Measurements from ENCODE around the gene ZNF563. TPM values are rescaled to one million over a fixed set of nuclear protein-coding genes. Genes with fewer than 3 reads are reported as not detected.
A peak's percentile ranks its signal among the peaks of the same experiment; 100 is the strongest.
"Not testable (repeated sequence)": the region's sequence is repeated elsewhere in the genome, so short reads cannot be mapped to it uniquely, and the experiment has no call there.

Gene ZNF563
- polyA plus RNA-seq, 4 donors, result 0.54 to 4.1 (median 1.2) TPM

DNA sequence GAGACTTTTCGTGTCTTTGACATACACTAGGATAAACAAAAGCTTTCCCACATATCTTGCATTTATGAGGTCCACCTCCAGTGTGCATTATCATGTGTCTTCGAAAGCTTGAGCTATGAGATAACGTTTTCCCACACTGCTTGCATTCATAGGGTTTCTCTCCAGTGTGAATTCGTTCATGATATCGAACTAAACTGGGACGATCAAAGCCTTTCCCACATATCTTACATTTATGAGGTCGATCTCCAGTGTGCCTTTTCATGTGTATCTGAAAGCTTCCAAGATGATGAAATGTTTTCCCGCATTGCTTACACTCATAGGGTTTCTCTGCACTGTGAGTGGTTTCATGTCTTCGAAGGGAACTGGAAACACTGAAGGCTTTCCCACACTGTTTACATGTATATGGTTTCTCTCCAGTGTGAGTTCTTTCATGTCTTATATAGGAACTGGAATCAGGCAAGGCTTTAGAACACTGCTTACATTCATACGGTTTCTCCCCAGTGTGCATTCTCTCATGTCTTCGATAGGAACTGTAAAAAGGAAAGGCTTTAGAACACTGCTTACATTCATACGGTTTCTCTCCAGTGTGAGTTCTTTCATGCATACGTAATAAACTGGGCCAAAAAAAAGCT lies 14.5 kb downstream of the ZNF563 start:
- DNase-seq (no peak), FAIRE-seq (no peak)
- WGBS, 3 donors, result 96 to 97% (median 97%) methylated on average over 13 of the region's 13 CpGs
- peaks cover 0 to 32% of the 10 kb centered on the region in 2 donors for H3K9me3 ChIP-seq (ENCODE audit: control insufficient read depth in 2 of 2, insufficient read depth in 1 of 2, low read depth in 1 of 2, low read length in 1 of 2)
- no peak overlapping the region for H3K4me3 ChIP-seq (ENCODE audit: low read depth in 1 of 3, low read length in 3 of 3)
- H3K27ac ChIP-seq (ENCODE audit: low read depth in 1 of 3, low read length in 2 of 3), result no peak overlapping the region
- no peaks in the 10 kb centered on the region for H3K27me3 ChIP-seq (ENCODE audit: control insufficient read depth in 3 of 3, insufficient read depth in 3 of 3, low read length in 3 of 3)
- H3K4me1 ChIP-seq (ENCODE audit: control insufficient read depth in 3 of 3, insufficient read depth in 2 of 3, low read depth in 1 of 3, low read length in 2 of 3), result no peaks in the 10 kb centered on the region
- peaks cover 5 to 19% (median 10%) of the 10 kb centered on the region in 3 donors for H3K36me3 ChIP-seq (ENCODE audit: control insufficient read depth in 3 of 3, insufficient read depth in 2 of 3, low read depth in 1 of 3, low read length in 3 of 3)

DNA sequence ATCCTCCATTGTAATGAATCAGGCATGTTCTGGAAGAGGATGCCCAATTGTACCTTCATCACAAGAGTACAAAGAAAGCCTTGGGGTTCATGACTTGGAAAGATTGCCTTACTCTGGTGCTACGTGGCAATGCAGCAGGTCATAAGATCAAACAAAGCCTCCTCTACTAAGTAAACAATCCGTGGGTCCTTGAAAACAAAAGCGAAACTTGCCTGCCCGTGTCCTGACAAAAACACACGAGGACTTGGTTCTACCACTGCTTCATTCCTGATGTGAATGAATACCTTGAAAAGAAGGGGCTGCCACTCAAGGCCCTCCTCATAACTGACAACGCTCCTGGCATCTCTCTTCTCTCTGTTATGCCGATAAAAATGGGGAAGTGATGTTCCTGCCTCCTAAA lies 18.9 kb downstream of the ZNF563 start:
- Histone ChIP-seq H3K36me3 (ENCODE audit: control insufficient read depth in 3 of 3, insufficient read depth in 2 of 3, low read depth in 1 of 3, low read length in 3 of 3) (peaks cover 3 to 6% (median 3%) of the 10 kb centered on the region in 3 donors), H3K27ac (ENCODE audit: low read depth in 1 of 3, low read length in 2 of 3) (no peak overlapping the region), H3K4me3 (ENCODE audit: low read depth in 1 of 3, low read length in 3 of 3) (peak overlapping the region in 1 of 3 donors; percentile 0), H3K27me3 (ENCODE audit: control insufficient read depth in 3 of 3, insufficient read depth in 3 of 3, low read length in 3 of 3) (no peaks in the 10 kb centered on the region), H3K9me3 (ENCODE audit: control insufficient read depth in 2 of 2, insufficient read depth in 1 of 2, low read depth in 1 of 2, low read length in 1 of 2) (peaks cover 0 to 13% of the 10 kb centered on the region in 2 donors), H3K4me1 (ENCODE audit: control insufficient read depth in 3 of 3, insufficient read depth in 2 of 3, low read depth in 1 of 3, low read length in 2 of 3) (no peaks in the 10 kb centered on the region)
- FAIRE-seq, result no peak
- 27 to 58% (median 43%) methylated on average over 7 of the region's 7 CpGs for WGBS, 3 donors
- DNase-seq, result peak; percentile 60 to 72

DNA sequence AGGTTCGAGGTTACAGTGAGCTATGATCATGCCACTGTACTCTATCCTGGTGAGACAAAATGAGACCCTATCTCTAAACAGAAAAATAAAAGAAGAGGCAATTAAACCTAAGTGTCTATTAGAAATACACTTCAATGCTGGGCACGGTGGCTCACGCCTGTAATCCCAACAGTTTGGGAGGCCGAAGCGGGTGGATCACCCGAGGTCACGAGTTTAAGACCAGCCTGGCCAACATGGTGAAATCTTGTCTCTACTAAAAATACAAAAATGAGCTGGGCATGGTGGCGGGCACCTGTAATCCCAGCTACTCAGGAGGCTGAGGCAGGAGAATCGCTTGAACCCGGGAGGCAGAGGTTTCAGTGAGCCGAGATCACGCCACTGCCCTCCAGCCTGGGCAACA lies 24.5 kb downstream of the ZNF563 start:
- not testable (repeated sequence) for FAIRE-seq; H3K4me3 ChIP-seq (ENCODE audit: low read depth in 1 of 3, low read length in 3 of 3); H3K27ac ChIP-seq (ENCODE audit: low read depth in 1 of 3, low read length in 2 of 3); H3K36me3 ChIP-seq (ENCODE audit: control insufficient read depth in 3 of 3, insufficient read depth in 2 of 3, low read depth in 1 of 3, low read length in 3 of 3); H3K27me3 ChIP-seq (ENCODE audit: control insufficient read depth in 3 of 3, insufficient read depth in 3 of 3, low read length in 3 of 3); H3K4me1 ChIP-seq (ENCODE audit: control insufficient read depth in 3 of 3, insufficient read depth in 2 of 3, low read depth in 1 of 3, low read length in 2 of 3); DNase-seq; H3K9me3 ChIP-seq (ENCODE audit: control insufficient read depth in 2 of 2, insufficient read depth in 1 of 2, low read depth in 1 of 2, low read length in 1 of 2)
- 96 to 97% (median 96%) methylated on average over 12 of the region's 12 CpGs for WGBS, 3 donors

DNA sequence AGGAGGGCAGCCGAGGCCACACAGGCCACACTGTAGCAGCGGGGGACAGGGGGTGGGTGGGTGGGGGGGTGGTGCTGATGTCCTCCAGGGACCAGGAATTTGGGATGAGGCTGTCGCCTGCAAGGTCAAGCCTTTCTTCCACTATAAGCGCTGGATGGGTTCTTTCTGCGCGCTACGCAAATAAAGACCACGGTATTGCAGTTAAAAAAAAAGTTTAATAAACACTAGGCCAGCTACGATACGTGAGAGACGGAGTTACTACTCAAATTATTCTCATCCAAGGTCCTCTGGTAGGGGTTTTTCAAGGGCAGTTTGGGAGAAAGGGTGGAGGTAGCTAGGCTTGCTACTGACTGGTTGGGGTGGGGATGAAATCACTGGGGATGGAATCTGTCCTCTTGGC lies 38.2 kb downstream of the ZNF563 start:
- H3K4me3 ChIP-seq (ENCODE audit: low read depth in 1 of 3, low read length in 3 of 3), result peak overlapping the region; percentile 12 to 94 (median 89)
- no peaks in the 10 kb centered on the region for H3K9me3 ChIP-seq (ENCODE audit: control insufficient read depth in 2 of 2, insufficient read depth in 1 of 2, low read depth in 1 of 2, low read length in 1 of 2)
- no peaks in the 10 kb centered on the region for H3K27me3 ChIP-seq (ENCODE audit: control insufficient read depth in 3 of 3, insufficient read depth in 3 of 3, low read length in 3 of 3)
- FAIRE-seq (no peak), DNase-seq (peak in 1 of 2 donors; percentile 34)
- peaks cover 0 to 11% (median 0%) of the 10 kb centered on the region in 3 donors for H3K36me3 ChIP-seq (ENCODE audit: control insufficient read depth in 3 of 3, insufficient read depth in 2 of 3, low read depth in 1 of 3, low read length in 3 of 3)
- 47 to 49% (median 47%) methylated on average over 11 of the region's 11 CpGs for WGBS, 3 donors
- H3K27ac ChIP-seq (ENCODE audit: low read depth in 1 of 3, low read length in 2 of 3), result peak overlapping the region; percentile 81 to 98 (median 98)
- peaks cover 3 to 11% (median 4%) of the 10 kb centered on the region in 3 donors for H3K4me1 ChIP-seq (ENCODE audit: control insufficient read depth in 3 of 3, insufficient read depth in 2 of 3, low read depth in 1 of 3, low read length in 2 of 3)

DNA sequence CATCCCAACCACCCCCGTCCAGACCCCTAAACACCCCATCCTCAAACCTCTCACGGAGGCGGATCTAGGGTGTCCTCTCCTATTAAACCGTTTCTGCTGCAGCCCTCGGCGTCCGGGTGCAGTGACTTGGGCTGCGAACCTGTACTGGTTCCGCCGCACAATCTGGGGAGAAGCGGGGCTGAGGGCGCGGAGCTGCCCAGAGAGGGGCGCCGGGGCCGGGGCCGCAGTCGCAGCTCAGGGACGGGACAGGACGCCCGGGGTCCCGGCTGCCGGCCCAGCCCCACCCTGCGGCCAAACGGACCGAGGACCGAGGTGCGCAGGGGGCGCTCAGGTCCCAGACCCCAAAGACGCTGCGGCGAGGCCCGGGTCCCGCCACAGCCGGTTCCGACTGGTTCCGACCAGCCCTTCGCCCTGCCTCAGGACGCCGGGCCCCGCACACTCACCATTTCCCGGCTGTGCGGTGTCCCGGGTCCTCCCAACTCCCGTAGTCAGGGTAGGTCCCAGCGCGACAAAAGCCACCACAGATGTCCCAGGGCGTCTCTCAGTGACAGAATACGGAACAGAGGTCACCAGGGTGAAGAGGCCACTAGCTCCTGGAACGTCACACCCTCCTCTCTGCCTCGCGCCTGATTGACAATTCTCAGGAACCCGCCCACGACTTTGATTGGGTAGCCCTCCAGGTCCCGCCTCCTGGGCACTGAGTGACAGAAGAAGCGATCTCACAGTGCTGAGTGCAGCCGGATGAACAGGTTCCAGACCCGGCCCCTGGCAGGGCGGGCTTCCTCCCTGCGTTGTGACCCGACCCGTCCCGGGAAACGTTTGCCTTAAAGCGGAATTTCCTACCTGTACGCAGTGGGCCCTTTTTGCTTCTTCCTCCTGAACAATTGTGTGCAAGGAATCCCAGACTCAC lies 38.9 kb downstream of the ZNF563 start, which contains the start of gene ZNF44:
Gene ZNF44, minus strand, starts transcription at position 635 of the 910 bp plus-strand sequence. Its CDS starts 189 bp downstream, at position 446.
- Histone ChIP-seq H3K36me3 (ENCODE audit: control insufficient read depth in 3 of 3, insufficient read depth in 2 of 3, low read depth in 1 of 3, low read length in 3 of 3) (peaks cover 0 to 15% (median 2%) of the 10 kb centered on the region in 3 donors), H3K27me3 (ENCODE audit: control insufficient read depth in 3 of 3, insufficient read depth in 3 of 3, low read length in 3 of 3) (no peaks in the 10 kb centered on the region), H3K27ac (ENCODE audit: low read depth in 1 of 3, low read length in 2 of 3) (peak within 1 kb of the TSS; percentile 95 to 98 (median 98)), H3K9me3 (ENCODE audit: control insufficient read depth in 2 of 2, insufficient read depth in 1 of 2, low read depth in 1 of 2, low read length in 1 of 2) (no peaks in the 10 kb centered on the region), H3K4me1 (ENCODE audit: control insufficient read depth in 3 of 3, insufficient read depth in 2 of 3, low read depth in 1 of 3, low read length in 2 of 3) (peaks cover 3 to 11% (median 4%) of the 10 kb centered on the region in 3 donors), H3K4me3 (ENCODE audit: low read depth in 1 of 3, low read length in 3 of 3) (peak within 1 kb of the TSS; percentile 89 to 98 (median 94))
- peak; percentile 99 to 100 for DNase-seq
- FAIRE-seq, result no peak
- 0 to 1% (median 1%) methylated on average over 59 to 66 of the region's 66 CpGs for WGBS, 3 donors

DNA sequence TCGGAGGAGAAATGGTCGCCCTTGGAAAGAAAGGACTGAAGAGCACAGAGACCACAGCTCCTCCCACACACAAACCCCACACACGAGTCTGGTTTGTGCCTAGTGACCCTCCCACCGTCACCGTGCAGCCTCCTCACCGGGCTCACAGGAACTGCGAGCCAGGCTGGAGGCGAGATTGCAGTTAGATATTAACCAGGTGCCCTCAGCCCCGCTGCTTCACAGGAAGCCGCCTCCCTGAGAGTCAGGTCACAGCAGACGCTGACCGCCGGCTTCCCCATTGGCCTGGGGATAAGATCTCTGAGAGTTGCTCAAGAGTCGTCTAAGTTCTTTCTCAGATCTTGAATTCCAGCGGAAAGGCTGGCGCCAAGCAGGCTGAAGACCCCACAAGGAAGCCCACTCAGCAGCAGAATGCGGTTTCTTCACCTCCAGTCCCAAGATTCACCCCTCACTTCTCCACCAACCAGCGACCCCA lies 39.6 kb downstream of the ZNF563 start:
- FAIRE-seq (no peak), DNase-seq (peak; percentile 93 to 94)
- peak overlapping the region; percentile 89 to 98 (median 94) for H3K4me3 ChIP-seq (ENCODE audit: low read depth in 1 of 3, low read length in 3 of 3)
- peaks cover 0 to 18% (median 6%) of the 10 kb centered on the region in 3 donors for H3K36me3 ChIP-seq (ENCODE audit: control insufficient read depth in 3 of 3, insufficient read depth in 2 of 3, low read depth in 1 of 3, low read length in 3 of 3)
- whole genome bisulfite sequencing, 3 donors, result 0 to 1% (median 0%) methylated on average over 16 to 18 of the region's 18 CpGs
- H3K9me3 ChIP-seq (ENCODE audit: control insufficient read depth in 2 of 2, insufficient read depth in 1 of 2, low read depth in 1 of 2, low read length in 1 of 2), result no peaks in the 10 kb centered on the region
- peak overlapping the region; percentile 95 to 98 (median 98) for H3K27ac ChIP-seq (ENCODE audit: low read depth in 1 of 3, low read length in 2 of 3)
- peaks cover 3 to 11% (median 4%) of the 10 kb centered on the region in 3 donors for H3K4me1 ChIP-seq (ENCODE audit: control insufficient read depth in 3 of 3, insufficient read depth in 2 of 3, low read depth in 1 of 3, low read length in 2 of 3)
- no peaks in the 10 kb centered on the region for H3K27me3 ChIP-seq (ENCODE audit: control insufficient read depth in 3 of 3, insufficient read depth in 3 of 3, low read length in 3 of 3)

DNA sequence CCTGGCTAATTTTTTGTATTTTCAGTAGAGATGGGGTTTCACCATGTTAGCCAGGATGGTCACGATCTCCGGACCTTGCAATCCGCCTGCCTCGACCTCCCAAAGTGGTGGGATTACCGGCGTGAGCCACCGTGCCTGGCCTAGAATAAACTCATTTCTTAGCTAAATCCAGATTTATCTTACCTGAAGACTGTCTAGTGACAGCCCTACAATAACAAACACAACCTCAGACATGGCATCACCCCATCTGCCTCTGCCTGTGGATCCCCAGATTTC lies 43.7 kb downstream of the ZNF563 start:
- FAIRE-seq, result no peak
- Histone ChIP-seq H3K4me1 (ENCODE audit: control insufficient read depth in 3 of 3, insufficient read depth in 2 of 3, low read depth in 1 of 3, low read length in 2 of 3) (peaks cover 3 to 6% (median 4%) of the 10 kb centered on the region in 3 donors), H3K9me3 (ENCODE audit: control insufficient read depth in 2 of 2, insufficient read depth in 1 of 2, low read depth in 1 of 2, low read length in 1 of 2) (peaks cover 0 to 18% of the 10 kb centered on the region in 2 donors), H3K27me3 (ENCODE audit: control insufficient read depth in 3 of 3, insufficient read depth in 3 of 3, low read length in 3 of 3) (no peaks in the 10 kb centered on the region), H3K36me3 (ENCODE audit: control insufficient read depth in 3 of 3, insufficient read depth in 2 of 3, low read depth in 1 of 3, low read length in 3 of 3) (peaks cover 0 to 31% (median 6%) of the 10 kb centered on the region in 3 donors), H3K4me3 (ENCODE audit: low read depth in 1 of 3, low read length in 3 of 3) (no peak overlapping the region), H3K27ac (ENCODE audit: low read depth in 1 of 3, low read length in 2 of 3) (no peak overlapping the region)
- DNase-seq, result no peak
- 98 to 99% (median 98%) methylated on average over 7 of the region's 7 CpGs for WGBS, 3 donors

DNA sequence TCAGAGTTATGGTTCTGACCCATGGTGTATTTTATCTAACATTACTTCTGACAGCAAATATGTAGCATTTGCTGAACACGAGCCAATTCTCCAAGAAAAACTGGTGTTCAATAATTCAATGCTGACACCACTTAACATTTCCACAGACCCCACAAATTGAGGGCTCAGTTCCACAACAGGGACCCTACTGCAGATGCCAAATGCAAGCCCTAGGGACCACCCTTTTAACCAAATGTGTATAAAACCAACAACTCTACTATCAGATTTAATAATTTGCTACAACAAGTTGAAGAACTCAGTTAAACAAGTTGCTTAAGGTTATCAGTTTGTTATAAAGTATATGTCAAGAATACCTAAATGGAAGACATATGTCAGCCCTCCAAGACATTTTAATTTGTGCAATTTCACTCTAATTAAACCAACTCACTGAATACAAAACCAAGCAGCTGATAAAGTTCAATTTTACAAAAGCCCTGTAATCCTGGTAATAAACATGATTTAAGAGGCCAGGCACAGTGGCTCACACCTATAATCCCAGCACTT lies 45.4 kb downstream of the ZNF563 start:
- Histone ChIP-seq H3K27ac (ENCODE audit: low read depth in 1 of 3, low read length in 2 of 3) (no peak overlapping the region), H3K9me3 (ENCODE audit: control insufficient read depth in 2 of 2, insufficient read depth in 1 of 2, low read depth in 1 of 2, low read length in 1 of 2) (peaks cover 2 to 33% of the 10 kb centered on the region in 2 donors), H3K4me1 (ENCODE audit: control insufficient read depth in 3 of 3, insufficient read depth in 2 of 3, low read depth in 1 of 3, low read length in 2 of 3) (peaks cover under 1 to 2% (median under 1%) of the 10 kb centered on the region in 3 donors), H3K27me3 (ENCODE audit: control insufficient read depth in 3 of 3, insufficient read depth in 3 of 3, low read length in 3 of 3) (no peaks in the 10 kb centered on the region), H3K36me3 (ENCODE audit: control insufficient read depth in 3 of 3, insufficient read depth in 2 of 3, low read depth in 1 of 3, low read length in 3 of 3) (peaks cover 0 to 38% (median 6%) of the 10 kb centered on the region in 3 donors), H3K4me3 (ENCODE audit: low read depth in 1 of 3, low read length in 3 of 3) (no peak overlapping the region)
- WGBS, 3 donors, result 85 to 96% (median 91%) methylated on average over 1 of the region's 1 CpG
- no peak for FAIRE-seq
- no peak for DNase-seq
